CD4-positive, alpha-beta memory T cell (primary cell): ENCODE data around the gene XPO6. TPM values are rescaled to one million over a fixed set of nuclear protein-coding genes. Genes with fewer than 3 reads are reported as not detected.

Experiments
- CTCF ChIA-PET: fragments of 350-600 bp; sonication (Branson Sonifier 250); formaldehyde crosslinking; loops from one replicate; lab custom pipeline; 2021; ENCODE audit warnings: inconsistent platforms; ENCODE audit not compliant: partially characterized antibody; lab: Charles Lee
- POLR2A ChIA-PET: fragments of 350-600 bp; sonication (Branson Sonifier 250); formaldehyde crosslinking; loops from one replicate; lab custom pipeline; 2021; ENCODE audit not compliant: partially characterized antibody; lab: Charles Lee
- DNase-seq, 5 donors: peaks; one replicate each; pipeline versions ENCODE4 v3.0.0 to v3.0.0-alpha.2; 2020 to 2022; ENCODE audit warnings: mixed read lengths in 1 of 5
- H3K27ac ChIP-seq: one replicate; pipeline ENCODE4 v1.7.0; 2013; ENCODE audit warnings: low read depth, low read length
- H3K27me3 ChIP-seq: 2 replicates; pipeline ENCODE4 v1.7.0; 2013; ENCODE audit warnings: mild to moderate bottlenecking, low read length, moderate library complexity; ENCODE audit not compliant: insufficient read depth
- H3K36me3 ChIP-seq: 2 replicates; pipeline ENCODE4 v1.7.0; 2013; ENCODE audit warnings: mild to moderate bottlenecking, low read length, moderate library complexity; ENCODE audit not compliant: insufficient read depth
- H3K4me1 ChIP-seq: 2 replicates; pipeline ENCODE4 v1.7.0; 2013; ENCODE audit warnings: mild to moderate bottlenecking, low read length, moderate library complexity; ENCODE audit not compliant: insufficient read depth
- H3K4me3 ChIP-seq, 2 donors: one replicate each; pipeline ENCODE4 v1.7.0; 2013; ENCODE audit warnings: low read length in 2 of 2, mild to moderate bottlenecking in 1 of 2
- H3K9me3 ChIP-seq, 2 donors: one replicate each; pipeline ENCODE4 v1.7.0; 2013; ENCODE audit warnings: low read length in 2 of 2, control low read depth in 1 of 2; ENCODE audit not compliant: control insufficient read depth in 1 of 2
- H3K27ac Mint-ChIP-seq, 7 donors: one replicate each; pipeline ENCODE4 v1.8.0; 2020 to 2021; ENCODE audit warnings: mixed read lengths in 7 of 7, mild to moderate bottlenecking in 6 of 7, inconsistent platforms in 3 of 7, moderate library complexity in 3 of 7
- H3K27me3 Mint-ChIP-seq, 2 donors: one replicate each; pipeline ENCODE4 v1.8.0; 2020 to 2021; ENCODE audit warnings: mixed read lengths in 2 of 2
- H3K36me3 Mint-ChIP-seq, 2 donors: one replicate each; pipeline ENCODE4 v1.8.0; 2020 to 2021; ENCODE audit warnings: mixed read lengths in 2 of 2, inconsistent platforms in 1 of 2, mild to moderate bottlenecking in 1 of 2
- H3K4me1 Mint-ChIP-seq, 4 donors: one replicate each; pipeline ENCODE4 v1.8.0; 2020 to 2021; ENCODE audit warnings: mixed read lengths in 4 of 4, mild to moderate bottlenecking in 1 of 4
- H3K4me3 Mint-ChIP-seq, 8 donors: one replicate each; pipeline ENCODE4 v1.8.0; 2020 to 2021; ENCODE audit warnings: mixed read lengths in 8 of 8, mild to moderate bottlenecking in 7 of 8, moderate library complexity in 6 of 8, inconsistent platforms in 3 of 8
- H3K9me3 Mint-ChIP-seq, 8 donors: one replicate each; pipeline ENCODE4 v1.8.0; 2020 to 2021; ENCODE audit warnings: mixed read lengths in 8 of 8, mild to moderate bottlenecking in 5 of 8, inconsistent platforms in 3 of 8, moderate library complexity in 1 of 8
- intact Hi-C: fragments of 100-400 bp; cut with micrococcal nuclease; formaldehyde crosslinking; loops from one replicate; pipeline ENCODE4 v1.15.1; 2023
- polyA plus RNA-seq, 2 donors: library from polyadenylated mRNA; unstranded; fragments of 300-500 nt; fragmentation: Illumina TruSeq; gene quantifications; one replicate each; pipeline ENCODE4 v1.2.3, GENCODE V29; 2021
- total RNA-seq, 2 experiments: library from RNA; stranded (reverse); gene quantifications; one replicate each; pipeline ENCODE4 v1.2.3, GENCODE V29; 2021

Gene XPO6
- total and polyA plus RNA-seq, 4 experiments from 2014 or later: 35.7 to 350 (median 219) TPM

DNA sequence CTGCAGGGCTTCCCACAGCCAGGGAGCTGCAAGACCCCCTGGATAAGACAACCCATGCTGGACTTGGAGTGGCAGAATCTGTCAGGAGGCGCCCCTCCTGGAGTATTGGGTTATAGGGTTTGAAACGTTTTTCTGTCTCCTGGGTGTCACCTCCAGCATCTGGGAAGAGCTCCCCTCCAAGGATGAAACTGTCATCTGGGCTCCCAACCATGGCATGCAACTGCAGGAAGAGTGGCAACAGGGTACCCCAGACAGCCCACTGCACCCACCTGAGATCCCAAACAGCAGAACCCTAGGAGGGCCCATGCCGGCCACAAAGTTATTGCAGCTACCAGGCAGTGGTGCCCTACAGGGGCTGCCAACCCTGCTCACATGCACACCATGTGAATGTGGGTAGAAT, 147.6 kb downstream of the XPO6 start:
- H3K36me3 ChIP-seq: no peaks in the 10 kb centered on the region
- Mint-ChIP-seq H3K27ac (no peak overlapping the region), H3K27me3 (peaks cover 30 to 31% of the 10 kb centered on the region in 2 donors), H3K36me3 (no peaks in the 10 kb centered on the region), H3K4me3 (peak overlapping the region in 1 of 8 donors; percentile 31), H3K4me1 (peaks cover 0 to 8% (median 3%) of the 10 kb centered on the region in 4 donors), H3K9me3 (no peaks in the 10 kb centered on the region)
- POLR2A ChIA-PET: no interaction called here
- peaks cover 28% of the 10 kb centered on the region for H3K27me3 ChIP-seq
- no peak for DNase-seq
- H3K4me1 ChIP-seq: no peaks in the 10 kb centered on the region
- no peak overlapping the region for H3K27ac ChIP-seq
- CTCF ChIA-PET: no interaction called here
- no peak overlapping the region for H3K4me3 ChIP-seq
- H3K9me3 ChIP-seq: no peaks in the 10 kb centered on the region
- intact Hi-C loops: no loop called here

DNA sequence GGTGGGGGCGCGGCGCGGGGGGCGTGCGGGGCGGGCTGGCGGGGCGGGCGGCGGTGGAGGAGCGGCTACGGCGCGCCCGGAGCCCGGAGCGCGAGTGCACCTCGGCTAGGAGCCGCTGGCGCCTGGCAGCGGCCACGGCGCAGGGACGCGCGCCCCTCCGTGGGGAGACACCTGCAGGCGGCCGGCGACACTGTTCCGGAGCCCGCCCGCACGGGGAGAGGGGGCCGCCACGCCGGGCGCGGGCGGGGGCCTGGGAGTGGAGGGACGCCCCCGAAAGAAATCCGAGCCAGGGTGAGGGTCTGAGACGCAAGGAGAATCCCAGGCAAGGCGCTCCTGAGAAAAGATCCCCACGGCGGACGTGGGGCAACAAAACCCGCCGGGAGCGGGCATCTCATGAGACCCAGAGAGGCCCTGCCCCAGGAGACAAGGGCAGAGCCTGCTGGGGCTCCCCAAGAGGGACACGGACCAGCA, 148.1 kb downstream of the XPO6 start, which contains the start of gene GSG1L:
Gene GSG1L (minus strand): TSS at position 124 of the 471 bp plus-strand sequence. CDS start 290 bp downstream, outside the sequence.
- peaks cover 0 to 2% (median 0%) of the 10 kb centered on the region in 8 donors for H3K9me3 Mint-ChIP-seq
- H3K4me1 Mint-ChIP-seq: peaks cover 3 to 11% (median 6%) of the 10 kb centered on the region in 4 donors
- CTCF ChIA-PET: no interaction called here
- intact Hi-C loops: no loop called here
- no peaks in the 10 kb centered on the region for H3K4me1 ChIP-seq
- no peak within 1 kb of the TSS for H3K27ac ChIP-seq
- H3K36me3 Mint-ChIP-seq: no peaks in the 10 kb centered on the region
- H3K4me3 Mint-ChIP-seq: peak within 1 kb of the TSS in 1 of 8 donors; percentile 31
- no peak within 1 kb of the TSS for H3K27ac Mint-ChIP-seq
- H3K27me3 ChIP-seq: peaks cover 28% of the 10 kb centered on the region
- H3K4me3 ChIP-seq: no peak within 1 kb of the TSS
- peaks cover 36 to 37% of the 10 kb centered on the region in 2 donors for H3K27me3 Mint-ChIP-seq
- POLR2A ChIA-PET: no interaction called here
- no peak for DNase-seq
- no peaks in the 10 kb centered on the region for H3K9me3 ChIP-seq
- H3K36me3 ChIP-seq: no peaks in the 10 kb centered on the region

DNA sequence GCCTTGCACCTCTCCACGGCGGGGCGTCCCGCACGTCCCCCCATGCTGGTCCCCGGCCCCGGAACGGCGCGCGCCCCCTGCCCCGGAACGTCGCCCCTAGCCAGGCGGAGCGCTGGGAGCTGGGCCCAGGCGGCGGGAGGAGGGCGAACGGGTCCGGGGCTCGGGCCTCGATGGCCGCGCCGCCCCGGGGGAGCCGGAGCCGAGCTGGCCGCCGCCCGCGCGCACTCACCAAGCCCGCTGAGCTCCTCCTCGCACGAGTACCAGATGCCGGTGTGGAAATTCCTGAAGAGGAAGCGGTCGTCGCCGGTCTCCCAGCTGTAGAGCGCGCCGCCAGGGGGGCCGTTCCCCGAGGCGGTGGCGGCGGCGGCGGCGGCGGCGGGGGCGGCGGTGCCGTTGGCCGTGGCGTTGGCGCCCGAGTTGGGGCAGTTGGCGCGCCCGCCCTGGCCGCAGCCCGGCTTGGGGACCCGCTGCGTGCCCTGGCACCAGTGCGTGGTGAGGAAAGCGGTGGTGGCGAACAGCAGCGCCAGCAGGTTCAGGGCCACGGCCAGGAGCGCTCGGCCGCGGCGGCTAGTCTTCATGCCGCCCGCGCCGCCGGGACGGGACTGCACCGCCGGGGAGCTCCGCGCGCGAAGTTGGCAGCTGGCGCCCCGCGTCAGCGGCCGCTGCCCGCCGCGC, 148.8 kb downstream of the XPO6 start:
- H3K27me3 Mint-ChIP-seq: peaks cover 37 to 38% of the 10 kb centered on the region in 2 donors
- H3K9me3 Mint-ChIP-seq: peaks cover 0 to 3% (median 0%) of the 10 kb centered on the region in 8 donors
- ChIA-PET CTCF (no interaction called here), POLR2A (no interaction called here)
- no peak overlapping the region for H3K4me3 ChIP-seq
- no peak for DNase-seq
- H3K9me3 ChIP-seq: no peaks in the 10 kb centered on the region
- H3K4me1 Mint-ChIP-seq: peaks cover 5 to 14% (median 7%) of the 10 kb centered on the region in 4 donors
- no peak overlapping the region for H3K27ac Mint-ChIP-seq
- H3K27me3 ChIP-seq: peaks cover 31% of the 10 kb centered on the region
- H3K36me3 Mint-ChIP-seq: no peaks in the 10 kb centered on the region
- H3K27ac ChIP-seq: no peak overlapping the region
- H3K36me3 ChIP-seq: no peaks in the 10 kb centered on the region
- H3K4me3 Mint-ChIP-seq: no peak overlapping the region
- intact Hi-C loops: no loop called here
- H3K4me1 ChIP-seq: no peaks in the 10 kb centered on the region

DNA sequence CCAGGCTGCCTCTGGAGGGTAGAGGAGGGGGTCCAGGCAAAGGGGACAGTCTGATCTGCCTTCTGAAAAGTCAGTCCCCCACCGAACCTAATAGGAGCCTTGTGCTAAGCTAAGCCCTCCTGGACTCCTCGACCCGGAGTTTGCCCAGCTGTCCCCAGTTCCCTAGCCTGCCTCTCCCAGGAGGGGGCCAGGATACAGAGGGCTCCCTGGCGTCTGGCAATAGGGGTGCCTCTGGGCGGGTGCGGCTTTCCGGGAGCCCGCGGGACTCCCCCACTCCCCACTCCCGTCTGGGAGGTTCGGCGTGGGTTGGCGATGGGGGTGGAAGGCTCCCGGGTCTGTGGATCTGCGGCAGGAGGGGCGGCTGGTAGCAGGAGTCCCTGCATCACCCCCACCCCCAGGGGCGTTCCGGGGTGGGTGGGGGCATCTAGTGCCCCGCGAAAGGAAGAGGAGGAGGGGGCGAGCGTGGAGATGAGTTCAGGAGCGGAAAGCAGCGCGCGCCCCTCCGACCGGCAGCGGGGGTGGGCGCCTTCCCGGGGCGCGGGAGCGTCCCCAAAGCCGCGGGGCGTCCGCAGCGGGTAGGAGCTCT, 149.4 kb downstream of the XPO6 start:
- Histone ChIP-seq H3K4me3 (no peak overlapping the region), H3K27me3 (peaks cover 34% of the 10 kb centered on the region), H3K27ac (no peak overlapping the region), H3K9me3 (no peaks in the 10 kb centered on the region), H3K4me1 (no peaks in the 10 kb centered on the region), H3K36me3 (no peaks in the 10 kb centered on the region)
- CTCF ChIA-PET: interaction anchor here (1.4 kb wide), 1 partner anchor 8 kb away, joined by 4 read pairs; no protein-coding TSS in a partner anchor
- H3K4me3 Mint-ChIP-seq: peak overlapping the region in 1 of 8 donors; percentile 52
- intact Hi-C loops: no loop called here
- no peak for DNase-seq
- peaks cover 0 to 3% (median 0%) of the 10 kb centered on the region in 8 donors for H3K9me3 Mint-ChIP-seq
- POLR2A ChIA-PET: no interaction called here
- H3K4me1 Mint-ChIP-seq: peaks cover 5 to 14% (median 7%) of the 10 kb centered on the region in 4 donors
- no peaks in the 10 kb centered on the region for H3K36me3 Mint-ChIP-seq
- no peak overlapping the region for H3K27ac Mint-ChIP-seq
- peaks cover 39 to 41% of the 10 kb centered on the region in 2 donors for H3K27me3 Mint-ChIP-seq

DNA sequence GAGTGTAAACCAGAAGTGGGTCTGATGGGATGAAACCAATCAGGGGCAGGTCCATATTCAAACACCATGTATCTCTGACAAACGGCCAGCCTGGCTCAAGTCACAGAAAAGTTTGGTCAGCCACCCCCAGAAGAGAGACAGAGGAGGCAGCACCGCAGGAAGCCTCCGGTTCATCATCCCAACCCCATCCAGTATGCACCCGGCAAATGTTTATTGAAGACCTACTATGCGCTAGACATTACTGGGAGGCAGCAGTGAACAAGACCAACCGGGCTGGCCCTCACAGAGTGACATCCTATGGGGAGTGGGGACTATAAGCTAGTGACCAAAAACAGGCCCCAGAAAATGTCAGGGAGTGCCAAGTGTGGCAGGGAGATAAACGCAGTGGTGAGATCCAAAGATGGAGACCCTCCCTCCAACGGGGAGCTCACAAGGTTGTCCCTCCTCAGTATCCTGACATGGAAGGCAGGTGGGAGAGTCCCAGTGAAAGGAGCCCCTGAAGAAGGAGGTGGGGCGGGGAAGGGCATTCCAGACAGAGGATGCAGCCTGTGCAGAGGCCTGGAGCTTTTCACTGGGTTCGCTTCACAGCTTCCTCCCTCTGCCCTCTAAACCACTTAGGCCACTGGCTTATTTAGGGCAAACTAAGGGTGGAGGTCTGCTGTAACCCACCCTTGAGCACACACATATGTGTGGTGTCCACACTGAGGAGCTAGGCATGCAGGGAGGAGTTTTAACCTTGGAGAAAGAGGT, 150.2 kb downstream of the XPO6 start:
- no peak overlapping the region for H3K27ac ChIP-seq
- Mint-ChIP-seq H3K4me1 (peaks cover 5 to 14% (median 7%) of the 10 kb centered on the region in 4 donors), H3K9me3 (peaks cover 0 to 3% (median 0%) of the 10 kb centered on the region in 8 donors), H3K27me3 (peaks cover 46 to 49% of the 10 kb centered on the region in 2 donors), H3K4me3 (peak overlapping the region in 6 of 8 donors; percentile 10 to 50 (median 30)), H3K27ac (no peak overlapping the region), H3K36me3 (no peaks in the 10 kb centered on the region)
- ChIA-PET CTCF (interaction anchor here (1.4 kb wide), 1 partner anchor 9 kb away, joined by 4 read pairs; no protein-coding TSS in a partner anchor), POLR2A (no interaction called here)
- no peak for DNase-seq
- no peaks in the 10 kb centered on the region for H3K4me1 ChIP-seq
- intact Hi-C loops: no loop called here
- H3K27me3 ChIP-seq: peaks cover 34% of the 10 kb centered on the region
- H3K9me3 ChIP-seq: no peaks in the 10 kb centered on the region
- no peak overlapping the region for H3K4me3 ChIP-seq
- no peaks in the 10 kb centered on the region for H3K36me3 ChIP-seq

DNA sequence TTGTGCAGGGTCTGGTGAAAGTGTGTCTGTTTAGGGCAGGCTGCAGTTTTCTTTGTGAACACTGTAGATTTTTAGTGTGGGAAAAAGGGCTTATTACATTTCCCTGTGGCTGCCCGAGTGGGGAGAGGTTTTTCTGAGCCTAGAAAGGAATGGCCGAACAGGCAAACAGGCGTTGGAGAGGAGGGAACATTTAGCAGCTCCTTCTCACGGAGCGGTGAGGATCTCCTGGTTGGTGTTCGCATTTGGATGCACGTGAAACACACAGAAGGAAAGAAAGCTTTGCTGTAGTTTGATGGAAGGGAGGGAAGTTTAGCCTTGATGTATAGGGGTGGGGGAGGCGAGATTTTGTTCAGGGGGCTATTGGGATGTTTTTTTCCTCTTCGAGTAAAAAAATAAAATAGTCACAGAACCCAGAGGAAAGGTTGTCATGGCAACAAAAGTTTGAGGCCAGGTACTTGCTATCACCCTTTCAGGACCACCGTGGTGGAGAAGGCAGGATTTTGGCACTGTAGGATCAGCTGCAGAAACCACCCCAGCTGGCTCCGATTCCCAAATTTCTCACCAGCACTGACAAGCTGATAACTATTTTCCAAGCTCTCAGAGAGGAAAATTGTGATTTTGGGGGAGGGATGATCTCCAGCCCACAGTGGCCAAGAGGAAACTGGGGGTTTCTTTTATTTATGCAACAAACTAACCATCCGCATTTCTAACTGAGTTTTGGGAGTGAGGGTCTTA, 151.8 kb downstream of the XPO6 start:
- H3K4me1 Mint-ChIP-seq: peaks cover 5 to 14% (median 7%) of the 10 kb centered on the region in 4 donors
- CTCF ChIA-PET: no interaction called here
- no peak overlapping the region for H3K27ac Mint-ChIP-seq
- peaks cover 0 to 3% (median 0%) of the 10 kb centered on the region in 8 donors for H3K9me3 Mint-ChIP-seq
- POLR2A ChIA-PET: no interaction called here
- Histone ChIP-seq H3K27me3 (peaks cover 34% of the 10 kb centered on the region), H3K4me1 (no peaks in the 10 kb centered on the region), H3K9me3 (no peaks in the 10 kb centered on the region), H3K27ac (no peak overlapping the region), H3K36me3 (no peaks in the 10 kb centered on the region), H3K4me3 (no peak overlapping the region)
- H3K36me3 Mint-ChIP-seq: no peaks in the 10 kb centered on the region
- no peak for DNase-seq
- H3K4me3 Mint-ChIP-seq: no peak overlapping the region
- H3K27me3 Mint-ChIP-seq: peaks cover 43 to 52% of the 10 kb centered on the region in 2 donors
- intact Hi-C loops: no loop called here
